ENCODE data around the gene LAMA5.

Gene LAMA5

GRCh38 chr20:62412194-62413024 is 45.3 kb upstream of the LAMA5 start:
- Histone ChIP-seq H4K20me1 (ENCODE audit: insufficient read depth, low read length) (no peaks in the 10 kb centered on the region), H3K9ac (ENCODE audit: low read length) (no peak overlapping the region)

GRCh38 chr20:62411479-62412193 is 44.5 kb upstream of the LAMA5 start:
- no peak overlapping the region for H3K4me3 ChIP-seq (ENCODE audit: low read length)
- H4K20me1 ChIP-seq (ENCODE audit: insufficient read depth, low read length): no peaks in the 10 kb centered on the region
- TF ChIP-seq EZH2phosphoT487 (IDR thresholded peaks at IDR 0.05; ENCODE audit: low read depth): no peak
- TF ChIP-seq CTCF (IDR thresholded peaks at IDR 0.05; ENCODE audit: low read depth, low read length): no peak
- no peak overlapping the region for H2AFZ ChIP-seq (ENCODE audit: low read depth, low read length)
- peaks cover 6% of the 10 kb centered on the region; the same call in 1 of the 2 replicates for H3K27me3 ChIP-seq (ENCODE audit: low read depth, low read length)
- no peaks in the 10 kb centered on the region for H3K36me3 ChIP-seq (replicated peaks; ENCODE audit: low read depth, low read length)
- H3K4me2 ChIP-seq (ENCODE audit: low read length): no peak overlapping the region
- no peak overlapping the region for H3K27ac ChIP-seq (ENCODE audit: low read length)
- H3K9me3 ChIP-seq (ENCODE audit: insufficient read depth, low read length): no peaks in the 10 kb centered on the region
- H3K79me2 ChIP-seq (ENCODE audit: low read length): peaks cover 3% of the 10 kb centered on the region
- H3K4me1 ChIP-seq (ENCODE audit: low read length): peaks cover 22% of the 10 kb centered on the region
- H3K9ac ChIP-seq (ENCODE audit: low read length): no peak overlapping the region

More at GRCh38 chr20:62412194-62413024, 45.3 kb upstream of the LAMA5 start:
- TF ChIP-seq CTCF (IDR thresholded peaks at IDR 0.05; ENCODE audit: low read depth, low read length) (no peak), EZH2phosphoT487 (IDR thresholded peaks at IDR 0.05; ENCODE audit: low read depth) (no peak)
- H3K4me2 ChIP-seq (ENCODE audit: low read length): no peak overlapping the region
- H3K27ac ChIP-seq (ENCODE audit: low read length): no peak overlapping the region
- H2AFZ ChIP-seq (ENCODE audit: low read depth, low read length): no peak overlapping the region
- no peaks in the 10 kb centered on the region for H3K36me3 ChIP-seq (replicated peaks; ENCODE audit: low read depth, low read length)
- no peaks in the 10 kb centered on the region for H3K9me3 ChIP-seq (ENCODE audit: insufficient read depth, low read length)
- no peak overlapping the region for H3K4me3 ChIP-seq (ENCODE audit: low read length)
- H3K4me1 ChIP-seq (ENCODE audit: low read length): peaks cover 22% of the 10 kb centered on the region
- H3K79me2 ChIP-seq (ENCODE audit: low read length): no peaks in the 10 kb centered on the region
- H3K27me3 ChIP-seq (ENCODE audit: low read depth, low read length): peaks cover 6% of the 10 kb centered on the region; the same call in 1 of the 2 replicates

DNA sequence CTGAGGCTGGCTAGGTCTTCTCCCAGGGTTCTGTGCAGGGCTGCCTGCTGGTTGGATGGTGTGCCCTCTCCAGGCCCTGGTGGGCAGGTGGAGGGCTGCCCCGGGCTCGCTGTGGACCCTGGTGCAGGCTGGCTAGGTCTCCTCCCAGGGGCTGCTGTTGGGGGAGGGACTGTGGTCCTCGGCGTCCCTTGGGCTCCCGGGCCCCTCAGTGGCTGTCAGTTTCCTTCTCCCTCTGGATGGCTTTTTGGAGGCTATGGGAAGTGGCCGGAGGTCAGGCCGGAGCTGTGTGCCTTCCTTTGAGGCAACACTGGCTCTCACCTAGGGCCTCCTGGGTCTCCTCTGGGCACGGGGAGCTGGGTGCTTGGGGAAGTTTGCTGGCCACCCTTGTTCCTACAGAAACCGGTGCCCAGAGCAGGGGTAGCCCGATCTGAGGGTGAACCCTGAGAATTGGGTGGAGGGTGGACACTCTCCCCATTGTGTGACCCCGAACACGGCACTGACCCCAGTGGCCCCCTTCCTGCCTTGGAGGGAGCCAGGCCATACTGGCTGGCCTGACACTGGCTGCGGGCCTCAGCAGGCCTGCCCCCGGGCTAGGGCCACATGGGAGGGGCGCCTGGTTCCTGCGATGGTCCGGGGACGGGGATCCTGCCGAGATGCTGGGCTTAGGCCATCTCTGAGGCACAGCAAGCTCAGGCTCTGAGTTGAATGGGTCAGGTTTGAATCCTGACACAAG is 43.8 kb upstream of the LAMA5 start:
- Histone ChIP-seq H3K4me3 (ENCODE audit: low read length) (peak overlapping the region; percentile 66), H3K79me2 (ENCODE audit: low read length) (peaks cover 11% of the 10 kb centered on the region), H2AFZ (ENCODE audit: low read depth, low read length) (no peak overlapping the region), H3K27me3 (ENCODE audit: low read depth, low read length) (peaks cover 6% of the 10 kb centered on the region; the same call in 1 of the 2 replicates), H3K36me3 (replicated peaks; ENCODE audit: low read depth, low read length) (no peaks in the 10 kb centered on the region), H3K4me1 (ENCODE audit: low read length) (peaks cover 29% of the 10 kb centered on the region), H4K20me1 (ENCODE audit: insufficient read depth, low read length) (peaks cover under 1% of the 10 kb centered on the region; the same call in 1 of the 2 replicates), H3K9me3 (ENCODE audit: insufficient read depth, low read length) (no peaks in the 10 kb centered on the region), H3K9ac (ENCODE audit: low read length) (no peak overlapping the region), H3K4me2 (ENCODE audit: low read length) (peak overlapping the region; percentile 81), H3K27ac (ENCODE audit: low read length) (no peak overlapping the region)
- no peak for TF ChIP-seq EZH2phosphoT487 (IDR thresholded peaks at IDR 0.05; ENCODE audit: low read depth)
- no peak for TF ChIP-seq CTCF (IDR thresholded peaks at IDR 0.05; ENCODE audit: low read depth, low read length)

Data from OCI-LY3 (cell line).